PC-9 (cell line): ENCODE results near the gene CCL16. TPM values are rescaled to one million over a fixed set of nuclear protein-coding genes. Genes with fewer than 3 reads are reported as not detected.

ENCODE experiments used
- BruUV-seq: library from RNA; stranded (reverse); fragments of 400-500 nt; replicated peaks from 2 replicates; lab custom pipeline; 2021; lab: Mats Ljungman, UMichigan
- CTCF ChIA-PET: fragments of 300-600 bp; sonication (Branson Sonifier 250); formaldehyde crosslinking; loops from one replicate; lab custom pipeline; 2022; ENCODE audit warnings: antibody characterized with exemption; lab: Charles Lee
- POLR2A ChIA-PET: fragments of 300-600 bp; sonication (Branson Sonifier 250); formaldehyde crosslinking; loops from one replicate; lab custom pipeline; 2022; ENCODE audit warnings: antibody characterized with exemption; ENCODE audit not compliant: unreplicated experiment; lab: Charles Lee
- DNase-seq, 2 experiments: peaks; one replicate each; pipeline versions ENCODE4 v3.0.0 to v3.0.0-alpha.2; 2015 to 2022; ENCODE audit warnings: mixed read lengths in 1 of 2
- H2AFZ ChIP-seq: fragments of 200-600 bp; sonication (generic); 2 replicates; pipeline ENCODE4 v1.8.1; 2017; ENCODE audit warnings: antibody characterized with exemption
- H3F3A ChIP-seq: fragments of 200-600 bp; sonication (generic); 2 replicates; pipeline ENCODE4 v1.8.1; 2017; ENCODE audit warnings: antibody characterized with exemption, mild to moderate bottlenecking, low read depth; ENCODE audit not compliant: insufficient read depth
- H3K27ac ChIP-seq: fragments of 200-600 bp; sonication (generic); 2 replicates; pipeline ENCODE4 v1.6.1; 2016; ENCODE audit warnings: mixed run types
- H3K27me3 ChIP-seq: fragments of 200-600 bp; sonication (generic); 2 replicates; pipeline ENCODE4 v1.6.1; 2016; ENCODE audit warnings: low read depth, mixed run types; ENCODE audit not compliant: insufficient read depth
- H3K36me3 ChIP-seq: fragments of 200-600 bp; sonication (generic); 2 replicates; pipeline ENCODE4 v1.6.1; 2016; ENCODE audit warnings: low read depth, mixed run types
- H3K4me1 ChIP-seq: fragments of 200-600 bp; sonication (generic); replicated peaks from 2 replicates; pipeline ENCODE4 v1.6.1; 2016; ENCODE audit warnings: mixed run types; ENCODE audit not compliant: insufficient read depth
- H3K4me2 ChIP-seq: fragments of 200-600 bp; sonication (generic); 2 replicates; pipeline ENCODE4 v1.6.1; 2017; ENCODE audit warnings: mixed run types
- H3K4me3 ChIP-seq: fragments of 200-600 bp; sonication (generic); 2 replicates; pipeline ENCODE4 v1.6.1; 2016; ENCODE audit warnings: mixed run types
- H3K79me2 ChIP-seq: fragments of 200-600 bp; sonication (generic); 2 replicates; pipeline ENCODE4 v1.6.1; 2017; ENCODE audit warnings: low read depth, mixed run types
- H3K9me2 ChIP-seq: fragments of 200-600 bp; sonication (generic); 2 replicates; pipeline ENCODE4 v1.8.1; 2017; ENCODE audit warnings: mild to moderate bottlenecking; ENCODE audit not compliant: insufficient read depth
- H3K9me3 ChIP-seq: fragments of 200-600 bp; sonication (generic); 2 replicates; pipeline ENCODE4 v1.8.1; 2016; ENCODE audit warnings: low read depth; ENCODE audit not compliant: insufficient read depth
- H4K20me1 ChIP-seq: fragments of 200-600 bp; sonication (generic); 2 replicates; pipeline ENCODE4 v1.8.1; 2017; ENCODE audit not compliant: insufficient read depth
- EZH2 ChIP-seq: fragments of 200-600 bp; sonication (generic); IDR thresholded peaks from 2 replicates; pipeline ENCODE4 v1.8.0; 2017; ENCODE audit warnings: antibody characterized with exemption, low read depth
- intact Hi-C: fragments of 100-400 bp; cut with micrococcal nuclease; formaldehyde crosslinking; loops from one replicate; pipeline ENCODE4 v1.10.0; 2022; ENCODE audit not compliant: unreplicated experiment
- total RNA-seq: library from RNA; stranded (reverse); gene quantifications from 2 replicates; pipeline ENCODE4 v1.2.3, GENCODE V29; 2021
- TF ChIP-seq, protein P1 (sequence below): fragments of 200-600 bp; sonication (generic); conservative IDR thresholded peaks from 2 replicates; pipeline ENCODE4 v1.6.1; 2017; ENCODE audit warnings: mixed run types, antibody characterized with exemption, mild to moderate bottlenecking, moderate library complexity

The CCL16 gene
- total RNA-seq, 1 experiment from 2014 or later, result not detected

DNA sequence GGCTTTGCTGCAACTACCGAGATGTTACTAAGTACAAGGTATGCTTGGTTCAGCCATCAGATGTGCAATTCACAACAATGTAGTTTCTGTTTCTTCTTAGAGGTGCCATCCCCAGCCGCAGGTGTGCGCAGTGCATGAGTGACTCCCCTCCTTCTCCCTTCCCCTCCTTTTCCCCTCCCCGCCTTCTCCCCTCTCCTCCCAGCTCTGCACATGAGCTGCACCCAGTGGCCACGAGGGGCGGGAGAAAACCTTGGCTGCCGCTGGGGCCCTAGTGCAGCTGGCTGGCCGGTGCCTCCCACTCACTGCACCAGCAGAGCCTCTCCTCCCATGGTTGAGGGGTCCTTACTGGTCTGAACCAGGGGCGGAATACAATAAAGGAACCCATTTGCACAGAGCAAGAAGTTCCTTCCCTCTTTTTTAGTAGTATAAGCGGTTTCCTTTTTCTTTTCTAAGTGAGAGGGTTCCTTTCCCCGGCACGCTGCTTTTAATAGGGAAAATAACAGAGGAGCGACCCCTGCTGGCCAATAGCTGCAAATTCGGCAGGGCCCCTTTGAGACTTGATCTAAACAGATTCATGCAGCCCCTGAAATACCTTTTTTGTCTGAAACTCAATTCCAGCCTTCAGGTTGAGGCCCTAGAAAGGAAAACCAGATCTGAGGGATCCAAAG lies 27.8 kb upstream of the CCL16 start:
- H3K4me1 ChIP-seq, result no peaks in the 10 kb centered on the region
- TF ChIP-seq EZH2, result no peak
- TF ChIP-seq, protein P1, sequence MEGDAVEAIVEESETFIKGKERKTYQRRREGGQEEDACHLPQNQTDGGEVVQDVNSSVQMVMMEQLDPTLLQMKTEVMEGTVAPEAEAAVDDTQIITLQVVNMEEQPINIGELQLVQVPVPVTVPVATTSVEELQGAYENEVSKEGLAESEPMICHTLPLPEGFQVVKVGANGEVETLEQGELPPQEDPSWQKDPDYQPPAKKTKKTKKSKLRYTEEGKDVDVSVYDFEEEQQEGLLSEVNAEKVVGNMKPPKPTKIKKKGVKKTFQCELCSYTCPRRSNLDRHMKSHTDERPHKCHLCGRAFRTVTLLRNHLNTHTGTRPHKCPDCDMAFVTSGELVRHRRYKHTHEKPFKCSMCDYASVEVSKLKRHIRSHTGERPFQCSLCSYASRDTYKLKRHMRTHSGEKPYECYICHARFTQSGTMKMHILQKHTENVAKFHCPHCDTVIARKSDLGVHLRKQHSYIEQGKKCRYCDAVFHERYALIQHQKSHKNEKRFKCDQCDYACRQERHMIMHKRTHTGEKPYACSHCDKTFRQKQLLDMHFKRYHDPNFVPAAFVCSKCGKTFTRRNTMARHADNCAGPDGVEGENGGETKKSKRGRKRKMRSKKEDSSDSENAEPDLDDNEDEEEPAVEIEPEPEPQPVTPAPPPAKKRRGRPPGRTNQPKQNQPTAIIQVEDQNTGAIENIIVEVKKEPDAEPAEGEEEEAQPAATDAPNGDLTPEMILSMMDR, result peak; percentile 54
- no TSS peak for BruUV-seq
- no peak overlapping the region for H3K27ac ChIP-seq
- no peaks in the 10 kb centered on the region for H3K36me3 ChIP-seq
- intact Hi-C loops, result no loop called here
- no peaks in the 10 kb centered on the region for H3K9me2 ChIP-seq
- H3K79me2 ChIP-seq, result no peaks in the 10 kb centered on the region
- no peaks in the 10 kb centered on the region for H3K9me3 ChIP-seq
- POLR2A ChIA-PET, result interaction anchor here (0.6 kb wide), 1 partner anchor 64 kb away, joined by 7 read pairs; no protein-coding TSS in a partner anchor
- peaks cover 77% of the 10 kb centered on the region for H3K27me3 ChIP-seq
- CTCF ChIA-PET, result no interaction called here
- DNase-seq, result no peak
- H3K4me3 ChIP-seq, result no peak overlapping the region
- H4K20me1 ChIP-seq, result no peaks in the 10 kb centered on the region
- no peaks in the 10 kb centered on the region for H3F3A ChIP-seq
- no peak overlapping the region for H2AFZ ChIP-seq
- H3K4me2 ChIP-seq, result no peak overlapping the region

- H4K20me1 ChIP-seq, result no peaks in the 10 kb centered on the region
- BruUV-seq, result no TSS peak
- H2AFZ ChIP-seq, result no peak overlapping the region
- TF ChIP-seq EZH2, result no peak
- TF ChIP-seq, protein P1, result no peak
- POLR2A ChIA-PET, result no interaction called here
- H3K4me1 ChIP-seq, result no peaks in the 10 kb centered on the region
- no peak for DNase-seq
- no peaks in the 10 kb centered on the region for H3K36me3 ChIP-seq
- no peaks in the 10 kb centered on the region for H3K9me2 ChIP-seq
- no peaks in the 10 kb centered on the region for H3K9me3 ChIP-seq
- H3K4me3 ChIP-seq, result no peak overlapping the region
- no peaks in the 10 kb centered on the region for H3F3A ChIP-seq
- no peaks in the 10 kb centered on the region for H3K79me2 ChIP-seq
- H3K27ac ChIP-seq, result no peak overlapping the region
- intact Hi-C loops, result no loop called here
- peaks cover 61% of the 10 kb centered on the region for H3K27me3 ChIP-seq
- CTCF ChIA-PET, result no interaction called here
- H3K4me2 ChIP-seq, result no peak overlapping the region
Observed at GRCh38 chr17:36004594-36005108, 23.4 kb upstream of the CCL16 start.

- H3F3A ChIP-seq, result no peaks in the 10 kb centered on the region
- H3K27me3 ChIP-seq, result peaks cover 61% of the 10 kb centered on the region
Observed at GRCh38 chr17:36002631-36003030, 21.3 kb upstream of the CCL16 start.

More at GRCh38 chr17:36002631-36003030, 21.3 kb upstream of the CCL16 start:
- no peaks in the 10 kb centered on the region for H3K9me2 ChIP-seq
- no peaks in the 10 kb centered on the region for H3K79me2 ChIP-seq
- H3K27ac ChIP-seq, result no peak overlapping the region
- intact Hi-C loops, result no loop called here
- no peak overlapping the region for H2AFZ ChIP-seq
- no TSS peak for BruUV-seq
- H3K9me3 ChIP-seq, result no peaks in the 10 kb centered on the region
- H3K36me3 ChIP-seq, result no peaks in the 10 kb centered on the region
- no peak overlapping the region for H3K4me2 ChIP-seq
- H3K4me1 ChIP-seq, result no peaks in the 10 kb centered on the region
- no peak for TF ChIP-seq EZH2
- TF ChIP-seq, protein P1, result no peak
- CTCF ChIA-PET, result no interaction called here
- POLR2A ChIA-PET, result no interaction called here
- H3K4me3 ChIP-seq, result no peak overlapping the region
- no peak for DNase-seq
- no peaks in the 10 kb centered on the region for H4K20me1 ChIP-seq
